ENCODE measurements around the gene SLC6A13. TPM values are rescaled to one million over a fixed set of nuclear protein-coding genes. Genes with fewer than 3 reads are reported as not detected.

Gene SLC6A13
- total and polyA plus RNA-seq, 2 donors = 0.06 to 0.53 TPM

DNA sequence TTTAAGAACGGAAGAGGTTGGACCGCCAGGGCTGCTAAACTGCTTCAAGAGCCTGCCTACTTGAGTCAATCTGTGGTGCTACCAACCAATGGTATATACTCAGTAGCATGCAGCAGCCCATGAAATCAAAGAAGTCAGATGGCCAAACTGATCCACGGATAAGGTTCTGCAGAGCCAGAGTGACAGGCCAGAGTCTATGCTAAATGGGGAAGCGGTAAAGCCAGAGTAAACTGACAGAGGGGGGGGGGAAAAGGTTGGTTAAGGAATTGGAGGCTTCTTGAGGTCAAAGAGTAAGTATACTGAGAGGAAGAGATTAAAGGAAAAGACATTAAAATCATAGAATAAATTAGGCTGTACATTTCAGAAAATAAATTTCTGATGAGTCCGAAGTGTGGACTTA lies 15.4 kb upstream of the SLC6A13 start:
- Histone ChIP-seq H3K4me1 (ENCODE audit: insufficient read depth) (no peaks in the 10 kb centered on the region), H3K27ac (ENCODE audit: low read depth) (no peak overlapping the region), H3K36me3 (ENCODE audit: insufficient read depth) (no peaks in the 10 kb centered on the region), H3K4me3 (ENCODE audit: low read depth, low read length) (no peak overlapping the region)
- DNase-seq (ENCODE audit: extremely low spot score) = no peak
- WGBS = 94% methylated on average over 5 of the region's 5 CpGs

DNA sequence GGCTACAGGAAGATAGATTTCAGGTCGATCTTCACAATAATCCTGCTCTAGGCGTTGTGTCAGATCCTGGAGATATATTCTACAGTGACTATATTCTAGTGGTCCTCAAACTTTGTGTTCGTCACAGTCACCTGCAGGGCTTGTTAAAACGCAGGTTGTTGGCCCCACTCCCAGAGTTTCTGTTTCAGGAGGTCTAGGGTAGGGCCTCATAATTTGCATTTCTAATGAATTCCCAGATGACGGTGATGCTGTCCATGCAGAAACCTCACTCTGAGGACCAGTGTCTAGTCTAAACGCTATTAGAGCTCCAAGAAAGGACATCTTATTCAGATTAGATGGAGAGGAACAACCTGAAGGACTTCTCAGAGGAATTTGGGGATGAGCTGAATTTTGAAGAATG lies 13.2 kb upstream of the SLC6A13 start:
- no peaks in the 10 kb centered on the region for H3K4me1 ChIP-seq (ENCODE audit: insufficient read depth)
- H3K27ac ChIP-seq (ENCODE audit: low read depth) = no peak overlapping the region
- WGBS = 84% methylated on average over 6 of the region's 6 CpGs
- H3K36me3 ChIP-seq (ENCODE audit: insufficient read depth) = no peaks in the 10 kb centered on the region
- H3K4me3 ChIP-seq (ENCODE audit: low read depth, low read length) = no peak overlapping the region
- DNase-seq (ENCODE audit: extremely low spot score) = no peak

DNA sequence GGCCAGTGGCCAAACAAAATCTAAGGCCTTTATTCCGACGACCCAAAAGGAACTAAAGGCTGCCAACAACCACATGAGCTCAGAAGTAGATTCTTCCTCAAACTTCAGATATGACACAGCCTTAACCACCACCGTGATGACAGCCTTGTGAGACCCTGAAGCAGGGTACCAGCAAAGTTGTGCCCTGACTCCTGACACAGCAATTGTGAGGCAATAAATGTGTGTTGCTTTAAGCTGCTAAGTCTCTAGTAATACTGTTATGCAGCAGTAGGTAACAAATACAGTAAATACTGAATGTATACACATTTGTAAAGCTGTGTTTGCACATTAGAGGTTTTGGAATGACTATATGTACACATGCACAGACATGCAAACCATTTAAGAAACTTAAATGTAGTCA lies 10.7 kb upstream of the SLC6A13 start:
- Histone ChIP-seq H3K36me3 (ENCODE audit: insufficient read depth) (no peaks in the 10 kb centered on the region), H3K4me1 (ENCODE audit: insufficient read depth) (no peaks in the 10 kb centered on the region), H3K27ac (ENCODE audit: low read depth) (no peak overlapping the region), H3K4me3 (ENCODE audit: low read depth, low read length) (no peak overlapping the region)
- no peak for DNase-seq (ENCODE audit: extremely low spot score)
- WGBS = 53% methylated on average over 3 of the region's 3 CpGs

DNA sequence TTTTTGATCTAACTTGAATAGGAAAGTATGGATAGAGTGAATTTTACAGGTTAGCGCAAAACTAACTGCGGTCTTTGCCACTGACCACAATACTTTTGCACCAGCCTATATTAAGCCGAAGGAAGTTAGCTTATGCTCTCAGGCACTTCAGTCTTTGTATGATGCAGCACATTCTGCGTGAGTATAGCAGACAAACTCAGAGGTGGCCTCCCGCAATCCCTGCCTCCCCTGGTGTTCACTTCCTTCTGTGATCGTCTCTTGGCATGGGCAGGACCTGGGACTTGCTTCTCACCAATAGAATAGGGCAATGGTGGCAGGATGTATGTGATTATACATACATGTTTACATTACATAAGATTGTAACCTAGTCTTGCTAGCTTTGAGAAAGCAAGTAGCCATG lies 10.3 kb upstream of the SLC6A13 start:
- DNase-seq (ENCODE audit: extremely low spot score) = no peak
- WGBS = 89% methylated on average over 6 of the region's 6 CpGs
- H3K4me1 ChIP-seq (ENCODE audit: insufficient read depth) = no peaks in the 10 kb centered on the region
- H3K4me3 ChIP-seq (ENCODE audit: low read depth, low read length) = no peak overlapping the region
- no peak overlapping the region for H3K27ac ChIP-seq (ENCODE audit: low read depth)
- H3K36me3 ChIP-seq (ENCODE audit: insufficient read depth) = no peaks in the 10 kb centered on the region

DNA sequence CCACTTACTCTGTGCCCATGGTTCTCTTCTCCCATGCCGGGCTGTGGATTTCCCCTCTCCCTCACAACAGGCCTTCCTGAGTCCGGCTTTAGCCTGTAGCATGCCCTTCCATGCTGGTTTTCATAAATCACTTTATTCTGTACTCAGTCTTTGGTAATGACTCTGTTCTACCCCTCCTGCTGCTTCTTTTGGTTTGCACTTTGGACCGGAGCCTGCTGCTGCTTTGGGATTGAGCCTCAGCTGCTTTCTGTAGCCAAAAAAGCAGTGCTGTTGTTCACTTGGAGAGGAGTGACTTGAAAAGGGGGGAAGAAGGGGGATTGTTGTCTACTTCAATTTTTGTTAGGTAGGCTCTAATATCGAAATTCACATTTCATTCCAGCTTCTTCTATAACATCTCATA lies 8.5 kb upstream of the SLC6A13 start:
- Histone ChIP-seq H3K4me3 (ENCODE audit: low read depth, low read length) (no peak overlapping the region), H3K4me1 (ENCODE audit: insufficient read depth) (no peaks in the 10 kb centered on the region), H3K36me3 (ENCODE audit: insufficient read depth) (no peaks in the 10 kb centered on the region), H3K27ac (ENCODE audit: low read depth) (no peak overlapping the region)
- DNase-seq (ENCODE audit: extremely low spot score) = no peak
- WGBS = 44% methylated on average over 4 of the region's 4 CpGs

DNA sequence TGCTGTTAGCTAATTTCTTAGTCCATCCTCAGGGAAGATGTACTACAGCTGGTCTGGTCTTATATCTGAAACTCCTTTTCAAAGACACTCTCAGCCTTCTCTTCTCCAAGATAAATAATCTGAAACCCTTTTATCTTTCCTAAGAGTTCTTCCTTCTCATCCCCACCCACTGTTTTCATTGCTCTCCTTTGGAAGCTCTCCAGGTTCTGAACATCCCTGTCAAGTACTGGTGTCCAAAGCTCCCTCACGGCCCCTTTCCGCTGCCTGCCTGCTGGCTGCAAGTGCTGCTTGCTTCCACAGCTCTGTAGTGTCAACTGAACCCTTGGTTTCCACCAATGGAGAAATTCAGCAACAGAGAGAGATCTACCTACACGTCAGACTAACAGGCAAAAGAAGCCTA lies 6.6 kb upstream of the SLC6A13 start:
- 13% methylated on average over 3 of the region's 3 CpGs for WGBS
- H3K4me1 ChIP-seq (ENCODE audit: insufficient read depth) = no peaks in the 10 kb centered on the region
- no peak overlapping the region for H3K27ac ChIP-seq (ENCODE audit: low read depth)
- peak; percentile 72 for DNase-seq (ENCODE audit: extremely low spot score)
- H3K4me3 ChIP-seq (ENCODE audit: low read depth, low read length) = no peak overlapping the region
- H3K36me3 ChIP-seq (ENCODE audit: insufficient read depth) = no peaks in the 10 kb centered on the region

DNA sequence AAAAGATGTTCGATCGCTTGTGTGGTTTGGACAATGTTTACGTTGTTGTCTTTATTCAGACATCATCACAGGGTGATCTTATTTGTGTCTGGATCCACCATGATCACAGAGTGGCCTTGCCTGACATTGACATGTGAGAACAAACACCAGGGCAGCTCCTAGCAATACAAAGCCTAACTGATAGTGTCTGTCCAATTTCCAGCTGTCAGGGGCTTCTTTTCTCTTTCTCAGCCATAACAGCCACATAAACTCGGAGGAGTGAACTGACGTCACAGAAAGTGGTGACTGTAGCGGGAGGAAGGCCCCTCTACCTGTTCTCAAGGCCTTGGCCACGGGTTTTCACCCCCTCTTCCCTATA lies 5.8 kb upstream of the SLC6A13 start:
- Histone ChIP-seq H3K4me1 (ENCODE audit: insufficient read depth) (no peaks in the 10 kb centered on the region), H3K27ac (ENCODE audit: low read depth) (no peak overlapping the region), H3K36me3 (ENCODE audit: insufficient read depth) (no peaks in the 10 kb centered on the region), H3K4me3 (ENCODE audit: low read depth, low read length) (no peak overlapping the region)
- no peak for DNase-seq (ENCODE audit: extremely low spot score)
- WGBS = 33% methylated on average over 7 of the region's 7 CpGs

DNA sequence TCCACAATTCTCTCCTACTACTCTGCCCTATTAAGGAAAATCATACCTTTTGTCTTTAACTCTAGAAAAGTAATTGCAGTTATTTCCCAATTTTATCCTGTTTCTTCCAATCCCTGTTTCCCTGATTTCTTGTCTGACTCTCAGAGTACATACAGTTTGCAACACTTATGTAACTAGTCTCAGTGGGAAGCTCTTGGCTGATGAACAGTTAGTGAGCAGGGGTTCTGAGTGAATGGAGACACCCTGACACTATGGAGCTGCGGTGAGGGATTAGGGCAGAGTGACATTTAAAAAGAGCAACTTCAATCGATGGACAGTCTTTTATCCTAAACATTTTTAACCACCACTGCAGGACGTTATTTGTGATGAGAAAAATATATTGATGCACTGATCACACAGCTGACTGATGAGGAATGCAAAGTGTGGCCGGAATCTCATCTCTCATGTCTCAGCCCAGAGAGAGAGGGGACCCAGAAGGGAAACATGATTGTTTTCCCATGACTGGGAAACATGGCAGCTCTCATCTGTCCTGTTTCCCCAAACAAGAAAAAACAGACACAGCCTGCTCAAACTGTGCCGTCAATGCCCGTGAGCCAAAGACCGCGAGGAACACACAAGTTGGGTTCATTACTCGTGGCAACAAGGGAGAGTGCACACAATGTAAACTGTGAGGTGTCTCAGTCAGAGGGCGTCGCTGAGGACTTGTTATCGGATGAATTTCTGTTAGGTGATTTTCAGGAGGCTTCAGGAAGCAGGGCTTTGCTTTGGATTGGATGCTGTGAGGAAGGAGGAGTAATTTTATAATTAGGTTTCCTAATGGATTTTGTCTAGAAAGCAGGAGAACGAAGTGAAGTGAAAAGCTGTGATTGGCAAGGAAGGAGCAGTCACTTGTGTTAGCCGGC lies 5.2 kb upstream of the SLC6A13 start:
- no peak for DNase-seq (ENCODE audit: extremely low spot score)
- WGBS = 28% methylated on average over 14 of the region's 14 CpGs

DNA sequence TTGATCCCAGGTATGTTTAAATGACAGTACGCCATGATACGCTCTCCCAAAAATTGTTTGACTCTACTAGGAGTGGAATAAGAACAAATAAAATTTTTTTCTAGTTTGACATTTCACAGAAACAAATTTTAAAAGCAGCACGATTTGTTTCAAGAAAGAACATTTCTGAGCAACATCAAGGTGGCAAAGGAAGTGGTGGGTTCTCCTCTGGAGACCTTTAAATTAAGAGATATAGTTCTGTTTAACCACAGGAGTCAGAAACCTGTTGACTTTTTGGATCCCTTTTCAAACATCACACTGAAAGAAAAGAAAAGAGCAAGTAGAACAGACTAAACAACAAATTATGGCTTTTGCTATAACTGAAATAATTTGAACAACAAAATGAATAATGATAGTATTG lies 2.5 kb upstream of the SLC6A13 start:
- no peak for DNase-seq (ENCODE audit: extremely low spot score)
- no peaks in the 10 kb centered on the region for H3K36me3 ChIP-seq (ENCODE audit: insufficient read depth)
- no peak overlapping the region for H3K4me3 ChIP-seq (ENCODE audit: low read depth, low read length)
- no peaks in the 10 kb centered on the region for H3K4me1 ChIP-seq (ENCODE audit: insufficient read depth)
- 31% methylated on average over 3 of the region's 3 CpGs for WGBS
- H3K27ac ChIP-seq (ENCODE audit: low read depth) = no peak overlapping the region

More for the DNA sequence above, 5.2 kb upstream of the SLC6A13 start:
- Histone ChIP-seq H3K36me3 (ENCODE audit: insufficient read depth) (no peaks in the 10 kb centered on the region), H3K4me3 (ENCODE audit: low read depth, low read length) (no peak overlapping the region), H3K27ac (ENCODE audit: low read depth) (no peak overlapping the region), H3K4me1 (ENCODE audit: insufficient read depth) (no peaks in the 10 kb centered on the region)

DNA sequence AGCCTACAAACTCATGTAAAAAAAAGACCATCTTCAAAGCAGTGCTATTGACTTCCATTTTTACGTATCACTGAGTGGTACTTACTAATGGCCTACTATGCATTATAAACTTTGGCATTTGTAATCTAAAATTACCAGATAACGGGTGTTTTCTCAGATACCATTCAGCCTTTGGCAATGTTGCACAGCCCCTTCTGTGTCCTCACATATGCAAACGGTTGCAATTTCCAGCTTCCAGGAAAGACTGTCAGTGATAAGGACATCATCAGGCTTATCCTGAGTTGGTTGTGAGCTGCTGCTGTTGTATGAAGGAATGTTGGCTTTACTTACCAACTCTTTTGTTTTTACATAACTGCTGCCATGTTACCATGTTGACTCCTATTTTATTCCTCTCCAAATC lies 1.6 kb upstream of the SLC6A13 start:
- no peak overlapping the region for H3K27ac ChIP-seq (ENCODE audit: low read depth)
- no peaks in the 10 kb centered on the region for H3K36me3 ChIP-seq (ENCODE audit: insufficient read depth)
- no peak overlapping the region for H3K4me3 ChIP-seq (ENCODE audit: low read depth, low read length)
- H3K4me1 ChIP-seq (ENCODE audit: insufficient read depth) = no peaks in the 10 kb centered on the region
- 50% methylated on average over 3 of the region's 3 CpGs for WGBS
- DNase-seq (ENCODE audit: extremely low spot score) = no peak

DNA sequence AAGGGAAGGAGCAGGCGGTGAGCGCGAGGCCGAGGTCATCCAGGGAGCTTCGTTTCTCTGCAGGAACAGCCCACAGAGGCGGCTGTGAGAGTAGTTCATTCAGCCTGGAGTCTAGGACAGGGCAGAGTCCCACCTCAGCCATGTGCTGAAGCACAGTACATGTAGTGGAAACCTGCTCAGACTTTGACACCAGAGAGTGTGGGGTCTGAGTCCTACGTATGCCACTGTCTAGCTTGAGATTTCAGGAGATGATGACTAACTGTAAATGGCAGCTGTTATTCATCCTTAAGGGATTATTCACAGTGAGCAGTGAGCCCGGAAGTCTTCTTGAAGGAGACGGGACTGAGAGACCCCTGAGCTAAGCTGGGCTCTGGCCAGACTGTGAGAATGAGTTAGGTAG lies 938 bp upstream of the SLC6A13 start:
- no peak for DNase-seq (ENCODE audit: extremely low spot score)
- H3K4me1 ChIP-seq (ENCODE audit: insufficient read depth) = no peaks in the 10 kb centered on the region
- H3K36me3 ChIP-seq (ENCODE audit: insufficient read depth) = no peaks in the 10 kb centered on the region
- no peak overlapping the region for H3K27ac ChIP-seq (ENCODE audit: low read depth)
- H3K4me3 ChIP-seq (ENCODE audit: low read depth, low read length) = no peak overlapping the region
- 71% methylated on average over 9 of the region's 9 CpGs for WGBS

DNA sequence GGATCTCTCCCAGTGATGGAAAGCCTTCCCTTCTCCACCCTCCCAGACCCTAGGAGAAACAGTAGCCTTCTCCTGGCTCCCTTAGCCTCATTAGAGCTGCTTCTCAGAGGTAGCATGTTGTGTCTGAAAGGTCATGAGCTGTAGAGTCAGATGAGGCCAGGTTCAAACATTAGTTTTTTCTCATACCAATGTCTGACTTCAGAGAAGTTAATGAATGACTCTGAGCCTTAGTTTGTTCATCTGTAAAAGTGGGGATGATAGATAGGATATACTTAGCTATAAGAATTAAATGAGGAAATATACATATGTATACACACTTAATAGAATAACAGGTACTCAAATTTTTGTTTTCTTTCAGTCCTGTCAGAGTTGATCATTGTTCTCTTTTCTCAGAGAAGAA lies 523 bp downstream of the SLC6A13 start:
- DNase-seq (ENCODE audit: extremely low spot score) = no peak
- H3K4me1 ChIP-seq (ENCODE audit: insufficient read depth) = no peaks in the 10 kb centered on the region
- H3K36me3 ChIP-seq (ENCODE audit: insufficient read depth) = no peaks in the 10 kb centered on the region
- H3K27ac ChIP-seq (ENCODE audit: low read depth) = no peak overlapping the region
- H3K4me3 ChIP-seq (ENCODE audit: low read depth, low read length) = no peak overlapping the region

DNA sequence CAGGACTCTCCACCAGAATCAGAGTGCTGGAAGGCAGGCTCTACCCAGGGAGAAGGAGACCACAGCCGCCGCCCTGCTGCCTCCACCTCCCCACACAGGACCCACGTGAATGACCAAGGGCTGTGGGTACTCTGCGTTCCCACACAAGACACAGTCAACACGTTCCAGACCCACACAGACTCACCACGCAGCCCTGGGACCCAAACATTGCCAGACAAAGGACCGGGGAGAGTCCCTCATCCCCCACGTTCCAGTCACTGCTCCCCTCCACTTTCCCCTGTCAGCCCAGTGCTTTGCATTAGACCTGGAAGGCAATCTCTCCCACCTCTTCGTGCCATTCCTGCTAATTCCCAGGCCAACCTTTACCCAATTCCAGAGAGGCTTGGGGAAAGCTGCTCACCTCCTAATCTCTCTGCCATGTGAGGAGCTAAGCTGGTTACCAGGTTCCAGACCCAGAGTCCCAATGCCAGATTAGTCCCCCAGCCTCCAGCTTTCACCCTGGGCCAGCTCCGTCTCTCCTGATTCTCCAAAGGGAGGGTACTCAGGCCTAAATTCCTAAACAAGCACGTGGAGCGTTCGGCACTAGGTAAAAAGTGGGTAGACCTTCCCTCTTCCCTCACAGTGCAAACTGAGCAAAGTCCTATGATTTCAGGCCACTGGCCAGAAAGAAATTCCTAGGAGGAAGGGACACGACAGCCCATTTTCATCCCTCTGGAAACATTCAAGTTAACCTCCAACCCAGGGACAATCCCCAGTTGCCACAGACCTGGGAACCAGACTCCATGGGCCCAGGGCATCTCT lies 4.9 kb downstream of the SLC6A13 start:
- Histone ChIP-seq H3K27ac (ENCODE audit: low read depth) (no peak overlapping the region), H3K4me1 (ENCODE audit: insufficient read depth) (no peaks in the 10 kb centered on the region), H3K36me3 (ENCODE audit: insufficient read depth) (no peaks in the 10 kb centered on the region), H3K4me3 (ENCODE audit: low read depth, low read length) (no peak overlapping the region)
- DNase-seq (ENCODE audit: extremely low spot score) = no peak
- WGBS = 62% methylated on average over 14 of the region's 14 CpGs

DNA sequence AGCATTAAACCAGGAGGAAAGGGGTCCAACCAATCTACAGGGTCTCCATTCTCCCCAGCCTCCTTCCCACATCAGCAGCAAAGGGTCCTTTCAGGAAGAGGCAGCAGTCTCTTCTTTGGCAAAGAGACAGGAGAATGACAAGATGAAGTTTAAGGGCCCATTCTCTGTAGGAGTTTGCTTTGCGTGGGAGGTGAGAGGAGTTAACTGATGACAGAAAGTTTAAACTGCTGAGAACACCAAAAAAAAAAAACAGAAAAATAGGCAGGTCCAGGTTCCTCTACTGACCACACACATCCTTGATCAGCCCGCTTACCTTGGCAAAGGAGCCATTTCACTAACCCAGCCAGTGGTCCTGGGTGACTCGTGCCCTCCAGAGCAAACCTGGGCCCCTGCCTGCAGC lies 5.7 kb downstream of the SLC6A13 start:
- no peak overlapping the region for H3K27ac ChIP-seq (ENCODE audit: low read depth)
- WGBS = 69% methylated on average over 3 of the region's 3 CpGs
- no peak for DNase-seq (ENCODE audit: extremely low spot score)
- H3K36me3 ChIP-seq (ENCODE audit: insufficient read depth) = no peaks in the 10 kb centered on the region
- no peaks in the 10 kb centered on the region for H3K4me1 ChIP-seq (ENCODE audit: insufficient read depth)
- H3K4me3 ChIP-seq (ENCODE audit: low read depth, low read length) = no peak overlapping the region

All from urinary bladder (tissue), 4 donors.